Thyroid gland (tissue), 4 donors: ENCODE measurements around the gene STAG3. TPM values are rescaled to one million over a fixed set of nuclear protein-coding genes. Genes with fewer than 3 reads are reported as not detected.

ENCODE experiments used
- DNase-seq, 2 donors: peaks; one replicate each; pipeline ENCODE4 v3.0.0-alpha.2; 2019
- H3K27ac ChIP-seq, 3 donors: fragments of 200-600 bp; sonication (generic); 1 replicate in 2 of 3; 2 replicates in 1 of 3; pipeline ENCODE4 v1.5.1; 2016 to 2019; ENCODE audit warnings: mild to moderate bottlenecking in 1 of 3, moderate library complexity in 1 of 3
- H3K27me3 ChIP-seq: fragments of 200-600 bp; sonication (generic); one replicate; pipeline ENCODE4 v1.5.1; 2019
- H3K36me3 ChIP-seq, 2 donors: fragments of 200-600 bp; sonication (generic); one replicate each; pipeline ENCODE4 v1.5.1; 2016 to 2019
- H3K4me1 ChIP-seq, 2 donors: fragments of 200-600 bp; sonication (generic); one replicate each; pipeline ENCODE4 v1.5.1; 2017 to 2019
- H3K4me3 ChIP-seq, 3 donors: fragments of 200-600 bp; sonication (generic); replicated peaks in 1 of 3; 1 replicate in 2 of 3; 2 replicates in 1 of 3; pipeline ENCODE4 v1.5.1; 2016; ENCODE audit warnings: mild to moderate bottlenecking in 1 of 3
- H3K9me3 ChIP-seq: fragments of 200-600 bp; sonication (generic); one replicate; pipeline ENCODE4 v1.5.1; 2017
- POLR2A ChIP-seq, 2 donors: fragments of 450-650 bp; IDR thresholded peaks; one replicate each; pipeline ENCODE4 v1.6.1; 2017; ENCODE audit warnings: antibody characterized with exemption in 2 of 2, mild to moderate bottlenecking in 2 of 2, moderate library complexity in 1 of 2
- WGBS, 2 donors: methylation state at CpG; one replicate each; pipeline ENCODE4 v1.1.5; 2017; 5-methylcytosine and 5-hydroxymethylcytosine counted together
- intact Hi-C: fragments of 100-400 bp; cut with DNase I; formaldehyde crosslinking; loops from one replicate; pipeline ENCODE4 v1.15.1; 2023
- total RNA-seq, 4 donors: library from RNA; depleted of rRNA; stranded (reverse); fragments of >200 nt; gene quantifications; one replicate each; pipeline ENCODE4 v1.2.3, GENCODE V29; 2016
- TF ChIP-seq, protein P1 (sequence below), 6 experiments: fragments of 200-600 bp in 3 of 6; fragments of 450-650 bp in 3 of 6; sonication (generic) in 3 of 6; IDR thresholded peaks; one replicate each; pipeline ENCODE4 v1.5.1; 2016 to 2019; ENCODE audit warnings: antibody characterized with exemption in 6 of 6, mild to moderate bottlenecking in 2 of 6, inconsistent platforms in 1 of 6, moderate library complexity in 1 of 6

The STAG3 gene
- total RNA-seq, 4 donors from 2014 or later = 0.34 to 2.7 (median 1.5) TPM; not detected in 1

DNA sequence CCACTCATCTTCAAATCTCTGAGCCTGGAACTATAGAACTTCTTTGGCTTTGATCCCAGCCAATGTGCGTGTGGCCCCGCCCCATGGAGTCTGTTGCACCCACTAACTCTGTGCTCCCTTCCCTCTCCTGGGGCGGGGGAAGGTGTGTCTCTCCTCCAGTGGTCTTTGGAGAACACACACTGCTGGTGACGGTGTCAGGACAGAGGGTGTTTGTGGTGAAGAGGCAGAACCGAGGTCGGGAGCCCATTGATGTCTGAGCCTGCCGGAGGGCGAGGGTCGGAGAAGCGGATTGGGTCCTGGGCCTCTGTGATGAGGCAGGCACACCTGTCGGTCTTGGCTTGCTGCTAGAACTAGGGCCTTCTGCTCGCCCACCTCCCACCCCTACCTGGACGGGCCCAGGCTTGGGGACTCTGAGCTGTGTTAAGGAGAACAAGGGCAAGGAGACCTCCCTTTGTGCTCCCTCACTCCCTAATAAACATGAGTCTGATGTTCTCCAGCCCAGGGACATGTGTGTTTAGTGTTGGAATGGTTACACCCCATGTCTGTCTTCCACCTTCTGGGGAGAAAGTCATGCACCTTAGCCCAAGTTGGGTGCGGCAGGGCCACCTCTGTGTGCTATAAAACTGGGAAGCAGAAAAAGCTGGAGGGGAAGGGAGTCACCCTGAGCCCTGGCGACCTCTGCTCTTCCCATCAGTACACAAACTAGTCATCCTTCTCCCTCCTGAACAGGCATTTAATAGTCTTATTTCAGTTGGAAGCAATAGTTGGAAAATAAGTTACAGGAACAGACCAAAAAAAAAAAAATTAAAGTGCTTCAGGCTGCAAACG lies 23.8 kb upstream of the STAG3 start:
- Histone ChIP-seq H3K36me3 (peaks cover 0 to 8% of the 10 kb centered on the region in 2 donors), H3K9me3 (no peaks in the 10 kb centered on the region), H3K27ac (no peak overlapping the region), H3K4me1 (peaks cover 11 to 20% of the 10 kb centered on the region in 2 donors), H3K27me3 (no peaks in the 10 kb centered on the region), H3K4me3 (no peak overlapping the region)
- no peak for DNase-seq
- TF ChIP-seq, protein P1, sequence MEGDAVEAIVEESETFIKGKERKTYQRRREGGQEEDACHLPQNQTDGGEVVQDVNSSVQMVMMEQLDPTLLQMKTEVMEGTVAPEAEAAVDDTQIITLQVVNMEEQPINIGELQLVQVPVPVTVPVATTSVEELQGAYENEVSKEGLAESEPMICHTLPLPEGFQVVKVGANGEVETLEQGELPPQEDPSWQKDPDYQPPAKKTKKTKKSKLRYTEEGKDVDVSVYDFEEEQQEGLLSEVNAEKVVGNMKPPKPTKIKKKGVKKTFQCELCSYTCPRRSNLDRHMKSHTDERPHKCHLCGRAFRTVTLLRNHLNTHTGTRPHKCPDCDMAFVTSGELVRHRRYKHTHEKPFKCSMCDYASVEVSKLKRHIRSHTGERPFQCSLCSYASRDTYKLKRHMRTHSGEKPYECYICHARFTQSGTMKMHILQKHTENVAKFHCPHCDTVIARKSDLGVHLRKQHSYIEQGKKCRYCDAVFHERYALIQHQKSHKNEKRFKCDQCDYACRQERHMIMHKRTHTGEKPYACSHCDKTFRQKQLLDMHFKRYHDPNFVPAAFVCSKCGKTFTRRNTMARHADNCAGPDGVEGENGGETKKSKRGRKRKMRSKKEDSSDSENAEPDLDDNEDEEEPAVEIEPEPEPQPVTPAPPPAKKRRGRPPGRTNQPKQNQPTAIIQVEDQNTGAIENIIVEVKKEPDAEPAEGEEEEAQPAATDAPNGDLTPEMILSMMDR (IDR thresholded peaks at IDR 0.05) = no peak
- TF ChIP-seq POLR2A (IDR thresholded peaks at IDR 0.05) = no peak
- WGBS, 2 donors = 86 to 91% methylated on average over 16 of the region's 16 CpGs
- intact Hi-C loops = no loop called here

DNA sequence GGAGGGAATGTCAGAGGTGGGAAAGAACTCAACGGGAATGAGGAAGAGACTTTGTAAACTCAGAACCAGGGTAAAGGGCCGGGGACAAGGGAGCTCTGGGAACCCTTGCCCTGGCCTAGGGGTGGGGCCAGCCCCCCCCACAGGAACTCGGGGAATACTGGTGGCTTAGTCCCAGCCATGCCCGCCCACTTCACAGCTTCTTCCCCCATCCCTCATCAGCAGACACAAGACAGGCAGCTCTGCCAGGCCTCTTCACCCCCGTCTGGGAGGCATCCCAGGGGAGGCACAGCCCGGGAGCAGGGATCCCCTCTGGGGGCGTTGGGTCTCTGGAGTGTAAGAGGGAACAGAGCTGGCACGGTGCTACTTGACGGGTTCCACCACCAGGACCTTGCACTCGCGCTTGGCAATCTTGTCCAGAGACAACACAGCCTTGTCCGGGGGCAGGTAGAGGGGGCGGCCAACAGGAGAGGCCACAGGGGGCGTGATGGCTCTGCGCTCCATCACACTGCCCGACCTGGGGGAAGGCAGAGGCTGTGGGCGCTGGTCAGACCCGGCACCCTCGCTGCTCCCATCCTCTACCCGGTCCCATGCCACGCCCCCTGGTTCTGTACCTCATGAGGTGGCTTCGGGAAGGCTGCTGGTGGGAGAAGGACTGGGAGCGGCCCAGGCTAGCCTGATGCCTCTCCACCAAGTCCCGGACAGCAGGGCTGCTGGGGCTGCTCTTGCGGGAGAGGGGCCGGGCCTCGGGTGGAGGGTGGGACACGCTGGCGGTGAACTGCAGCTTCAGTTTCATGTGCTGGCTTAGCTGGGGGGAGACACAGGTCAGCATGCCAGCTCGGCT lies 22.8 kb upstream of the STAG3 start:
- Histone ChIP-seq H3K4me1 (peaks cover 13 to 15% of the 10 kb centered on the region in 2 donors), H3K36me3 (peaks cover 0 to 8% of the 10 kb centered on the region in 2 donors), H3K4me3 (no peak overlapping the region), H3K9me3 (no peaks in the 10 kb centered on the region), H3K27me3 (no peaks in the 10 kb centered on the region), H3K27ac (no peak overlapping the region)
- intact Hi-C loops = no loop called here
- TF ChIP-seq POLR2A (IDR thresholded peaks at IDR 0.05) = no peak
- TF ChIP-seq, protein P1 (IDR thresholded peaks at IDR 0.05) = no peak
- 58 to 74% methylated on average over 12 to 13 of the region's 30 CpGs for WGBS, 2 donors
- DNase-seq = no peak

DNA sequence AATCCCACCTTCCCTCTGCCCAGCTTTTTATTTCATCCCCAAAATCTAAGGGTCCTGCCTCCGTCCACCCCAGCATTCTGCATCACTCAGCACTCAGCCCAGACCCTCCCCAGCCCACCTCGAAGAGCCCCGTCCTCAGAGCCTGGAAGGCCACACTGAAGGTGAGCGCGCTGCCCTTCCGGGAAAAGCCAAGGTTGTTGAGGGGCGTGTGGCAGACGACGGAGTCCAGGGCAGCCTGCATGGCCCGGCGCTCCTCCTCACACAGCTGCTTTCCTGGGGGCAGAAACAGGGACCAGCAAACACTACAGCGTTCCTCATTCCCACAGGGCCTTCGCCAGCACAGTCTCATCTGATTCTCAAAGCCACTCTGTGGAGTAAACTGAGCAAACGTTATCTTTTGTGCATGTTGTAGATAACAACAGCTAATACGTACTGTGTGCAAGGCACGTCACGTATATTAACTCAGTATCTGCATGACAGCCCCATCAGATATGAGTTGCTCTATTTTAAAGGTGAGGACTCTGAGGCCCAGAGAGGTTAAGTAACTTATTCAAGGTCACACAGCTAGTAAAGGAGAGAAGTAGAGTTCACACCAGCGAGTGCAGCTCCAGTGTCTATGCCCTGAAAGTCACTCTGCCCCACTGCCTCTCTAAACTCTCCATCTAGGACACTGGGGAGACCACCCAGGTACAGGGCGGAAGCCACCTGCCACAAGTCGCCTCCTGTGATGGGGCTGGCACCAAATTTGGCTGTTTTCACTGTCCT lies 22.0 kb upstream of the STAG3 start:
- TF ChIP-seq, protein P1 (IDR thresholded peaks at IDR 0.05) = no peak
- no peak for TF ChIP-seq POLR2A (IDR thresholded peaks at IDR 0.05)
- Histone ChIP-seq H3K27me3 (no peaks in the 10 kb centered on the region), H3K36me3 (peaks cover 0 to 8% of the 10 kb centered on the region in 2 donors), H3K4me3 (no peak overlapping the region), H3K4me1 (peaks cover 13% of the 10 kb centered on the region in 2 donors), H3K9me3 (no peaks in the 10 kb centered on the region), H3K27ac (no peak overlapping the region)
- intact Hi-C loops = no loop called here
- no peak for DNase-seq
- WGBS, 2 donors = 96 to 97% methylated on average over 18 to 20 of the region's 20 CpGs

DNA sequence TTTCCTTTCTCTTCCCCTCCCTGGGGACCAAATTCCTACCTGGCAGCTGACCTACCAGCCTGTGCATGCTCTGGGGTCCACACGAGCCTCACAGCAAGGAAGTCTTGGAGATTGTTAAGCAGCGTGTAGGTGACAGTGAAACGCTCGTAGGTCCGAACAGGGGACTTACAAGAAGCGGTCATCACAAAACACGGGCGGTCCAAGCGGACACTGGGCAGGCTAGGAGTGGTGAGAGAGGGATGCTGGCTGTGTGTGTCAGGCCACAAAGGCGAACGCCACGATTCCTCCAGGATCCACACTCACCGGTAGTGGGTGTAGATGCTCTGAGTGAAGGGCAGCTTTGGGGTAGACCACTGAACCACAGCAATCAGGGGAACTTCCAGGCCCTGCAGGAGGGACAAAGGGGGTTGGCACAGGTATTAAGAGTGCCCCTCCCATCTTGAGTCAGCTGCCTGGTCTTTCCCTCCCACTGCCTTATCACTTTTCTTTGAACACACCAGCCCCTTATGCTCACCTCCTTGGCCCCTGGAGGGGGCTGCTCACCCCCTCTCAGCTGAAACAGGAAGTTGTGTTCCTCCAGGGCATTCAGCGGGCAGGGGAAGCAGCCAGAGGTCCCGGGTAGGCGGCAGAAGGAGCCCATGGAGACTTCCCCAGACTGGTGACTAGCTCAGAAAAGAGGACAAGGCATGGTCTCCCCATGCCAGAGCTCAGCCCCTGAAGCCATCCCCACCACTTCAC lies 21.2 kb upstream of the STAG3 start:
- intact Hi-C loops = no loop called here
- Histone ChIP-seq H3K4me3 (no peak overlapping the region), H3K27ac (no peak overlapping the region), H3K9me3 (no peaks in the 10 kb centered on the region), H3K27me3 (no peaks in the 10 kb centered on the region), H3K36me3 (peaks cover 0 to 8% of the 10 kb centered on the region in 2 donors), H3K4me1 (peaks cover 13% of the 10 kb centered on the region in 2 donors)
- 84 to 91% methylated on average over 16 of the region's 16 CpGs for WGBS, 2 donors
- DNase-seq = no peak
- no peak for TF ChIP-seq POLR2A (IDR thresholded peaks at IDR 0.05)
- TF ChIP-seq, protein P1 (IDR thresholded peaks at IDR 0.05) = no peak
